Activated CD4-positive, CD25-positive, alpha-beta regulatory T cell treated with anti-CD3 and anti-CD28 coated beads, Interleukin-2, amount 50 U/mL, for 72 hours (primary cell): ENCODE data around the gene CHCHD6.

Source experiments
- DNase-seq: peaks from one replicate; pipeline ENCODE4 v3.0.0; 2021

The CHCHD6 gene

GRCh38 chr3:126926684-126927400 is 222.8 kb downstream of the CHCHD6 start:
- no peak for DNase-seq

- no peak for DNase-seq
These were observed 223.3 kb downstream of the CHCHD6 start for GRCh38 chr3:126927401-126927750.

GRCh38 chr3:126927846-126928245 is 223.8 kb downstream of the CHCHD6 start:
- DNase-seq, result no peak

GRCh38 chr3:126928921-126929474 is 225.0 kb downstream of the CHCHD6 start:
- DNase-seq, result no peak

- no peak for DNase-seq
These were observed 227.0 kb downstream of the CHCHD6 start for GRCh38 chr3:126930936-126931600.

- no peak for DNase-seq
These were observed 227.8 kb downstream of the CHCHD6 start for GRCh38 chr3:126931806-126932187.

- DNase-seq, result no peak
These were observed 228.3 kb downstream of the CHCHD6 start for GRCh38 chr3:126932188-126932931.

- DNase-seq, result no peak
These were observed 230.0 kb downstream of the CHCHD6 start for GRCh38 chr3:126934031-126934531.

GRCh38 chr3:126934991-126935390 is 231.0 kb downstream of the CHCHD6 start:
- no peak for DNase-seq

GRCh38 chr3:126935756-126936509 is 231.9 kb downstream of the CHCHD6 start:
- no peak for DNase-seq

- no peak for DNase-seq
These were observed 232.9 kb downstream of the CHCHD6 start for GRCh38 chr3:126936853-126937425.

- no peak for DNase-seq
These were observed 233.5 kb downstream of the CHCHD6 start for GRCh38 chr3:126937533-126937932.

- no peak for DNase-seq
These were observed 233.9 kb downstream of the CHCHD6 start for GRCh38 chr3:126937973-126938372.

GRCh38 chr3:126938520-126939337 is 234.7 kb downstream of the CHCHD6 start:
- no peak for DNase-seq

GRCh38 chr3:126939338-126939718 is 235.3 kb downstream of the CHCHD6 start:
- DNase-seq, result no peak

GRCh38 chr3:126939733-126940132 is 235.7 kb downstream of the CHCHD6 start:
- DNase-seq, result no peak

- no peak for DNase-seq
These were observed 237.8 kb downstream of the CHCHD6 start for GRCh38 chr3:126941721-126942270.

- no peak for DNase-seq
These were observed 240.3 kb downstream of the CHCHD6 start for GRCh38 chr3:126944089-126944965.

GRCh38 chr3:126945171-126945721 is 241.2 kb downstream of the CHCHD6 start:
- DNase-seq, result no peak

GRCh38 chr3:126945891-126946290 is 241.9 kb downstream of the CHCHD6 start:
- DNase-seq, result no peak
